Measurements from ENCODE around the gene SHOC2. TPM values are rescaled to one million over a fixed set of nuclear protein-coding genes. Genes with fewer than 3 reads are reported as not detected.

SHOC2 gene
- total and polyA plus RNA-seq, 2 of the 13 experiments (the other 11 are each of a cell fraction or from before 2014, with no cell fraction given): 8.6 to 25.5 TPM

DNA sequence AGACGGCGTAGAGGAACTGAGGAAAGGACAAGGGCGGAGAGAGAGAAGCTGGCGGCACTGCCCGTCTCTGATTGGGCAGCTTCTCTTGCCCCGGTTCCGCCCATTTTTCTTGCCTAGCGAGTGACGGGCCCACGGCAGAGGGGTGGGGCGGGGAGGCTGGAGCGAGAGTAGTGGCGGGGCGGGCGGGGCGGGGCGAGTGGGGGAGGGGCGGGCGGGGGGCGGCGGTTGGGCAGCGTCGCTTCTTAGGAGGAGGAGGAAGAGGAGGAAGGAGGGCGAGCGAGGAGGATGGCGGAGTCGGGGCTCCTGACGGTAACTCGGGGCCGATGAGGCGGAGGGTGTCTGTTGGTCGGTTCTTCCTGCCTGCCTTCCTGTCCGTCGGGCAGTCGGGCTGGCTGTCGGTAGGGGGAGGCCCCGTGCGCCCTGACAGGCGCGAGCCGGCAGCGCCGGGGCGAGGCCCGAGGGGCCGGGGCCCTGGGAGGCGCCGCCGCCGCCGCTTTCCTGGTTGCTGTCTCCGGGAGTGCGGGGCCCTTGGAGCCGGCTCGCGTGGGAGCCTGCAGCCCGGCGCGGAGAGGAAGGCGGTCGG lies at the start of gene SHOC2 (continued):
- TF ChIP-seq SNAPC4 (CRISPR knock-in tag; IDR thresholded peaks at IDR 0.05) (no peak), BORCS8-MEF2B (CRISPR knock-in tag; IDR thresholded peaks at IDR 0.05) (no peak), ZNF160 (CRISPR knock-in tag; IDR thresholded peaks at IDR 0.05) (no peak), NFKB2 (CRISPR knock-in tag; IDR thresholded peaks at IDR 0.05; ENCODE audit: borderline replicate concordance) (no peak), ZBTB7B (CRISPR knock-in tag; IDR thresholded peaks at IDR 0.05) (no peak), TAF1 (CRISPR knock-in tag; IDR thresholded peaks at IDR 0.05) (peak; percentile 41; the same call in 1 of the 2 replicates)
- TF ChIP-seq, protein P1, sequence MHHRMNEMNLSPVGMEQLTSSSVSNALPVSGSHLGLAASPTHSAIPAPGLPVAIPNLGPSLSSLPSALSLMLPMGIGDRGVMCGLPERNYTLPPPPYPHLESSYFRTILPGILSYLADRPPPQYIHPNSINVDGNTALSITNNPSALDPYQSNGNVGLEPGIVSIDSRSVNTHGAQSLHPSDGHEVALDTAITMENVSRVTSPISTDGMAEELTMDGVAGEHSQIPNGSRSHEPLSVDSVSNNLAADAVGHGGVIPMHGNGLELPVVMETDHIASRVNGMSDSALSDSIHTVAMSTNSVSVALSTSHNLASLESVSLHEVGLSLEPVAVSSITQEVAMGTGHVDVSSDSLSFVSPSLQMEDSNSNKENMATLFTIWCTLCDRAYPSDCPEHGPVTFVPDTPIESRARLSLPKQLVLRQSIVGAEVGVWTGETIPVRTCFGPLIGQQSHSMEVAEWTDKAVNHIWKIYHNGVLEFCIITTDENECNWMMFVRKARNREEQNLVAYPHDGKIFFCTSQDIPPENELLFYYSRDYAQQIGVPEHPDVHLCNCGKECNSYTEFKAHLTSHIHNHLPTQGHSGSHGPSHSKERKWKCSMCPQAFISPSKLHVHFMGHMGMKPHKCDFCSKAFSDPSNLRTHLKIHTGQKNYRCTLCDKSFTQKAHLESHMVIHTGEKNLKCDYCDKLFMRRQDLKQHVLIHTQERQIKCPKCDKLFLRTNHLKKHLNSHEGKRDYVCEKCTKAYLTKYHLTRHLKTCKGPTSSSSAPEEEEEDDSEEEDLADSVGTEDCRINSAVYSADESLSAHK (CRISPR knock-in tag; IDR thresholded peaks at IDR 0.05; ENCODE audit: borderline replicate concordance): no peak
- TF ChIP-seq, protein P2, sequence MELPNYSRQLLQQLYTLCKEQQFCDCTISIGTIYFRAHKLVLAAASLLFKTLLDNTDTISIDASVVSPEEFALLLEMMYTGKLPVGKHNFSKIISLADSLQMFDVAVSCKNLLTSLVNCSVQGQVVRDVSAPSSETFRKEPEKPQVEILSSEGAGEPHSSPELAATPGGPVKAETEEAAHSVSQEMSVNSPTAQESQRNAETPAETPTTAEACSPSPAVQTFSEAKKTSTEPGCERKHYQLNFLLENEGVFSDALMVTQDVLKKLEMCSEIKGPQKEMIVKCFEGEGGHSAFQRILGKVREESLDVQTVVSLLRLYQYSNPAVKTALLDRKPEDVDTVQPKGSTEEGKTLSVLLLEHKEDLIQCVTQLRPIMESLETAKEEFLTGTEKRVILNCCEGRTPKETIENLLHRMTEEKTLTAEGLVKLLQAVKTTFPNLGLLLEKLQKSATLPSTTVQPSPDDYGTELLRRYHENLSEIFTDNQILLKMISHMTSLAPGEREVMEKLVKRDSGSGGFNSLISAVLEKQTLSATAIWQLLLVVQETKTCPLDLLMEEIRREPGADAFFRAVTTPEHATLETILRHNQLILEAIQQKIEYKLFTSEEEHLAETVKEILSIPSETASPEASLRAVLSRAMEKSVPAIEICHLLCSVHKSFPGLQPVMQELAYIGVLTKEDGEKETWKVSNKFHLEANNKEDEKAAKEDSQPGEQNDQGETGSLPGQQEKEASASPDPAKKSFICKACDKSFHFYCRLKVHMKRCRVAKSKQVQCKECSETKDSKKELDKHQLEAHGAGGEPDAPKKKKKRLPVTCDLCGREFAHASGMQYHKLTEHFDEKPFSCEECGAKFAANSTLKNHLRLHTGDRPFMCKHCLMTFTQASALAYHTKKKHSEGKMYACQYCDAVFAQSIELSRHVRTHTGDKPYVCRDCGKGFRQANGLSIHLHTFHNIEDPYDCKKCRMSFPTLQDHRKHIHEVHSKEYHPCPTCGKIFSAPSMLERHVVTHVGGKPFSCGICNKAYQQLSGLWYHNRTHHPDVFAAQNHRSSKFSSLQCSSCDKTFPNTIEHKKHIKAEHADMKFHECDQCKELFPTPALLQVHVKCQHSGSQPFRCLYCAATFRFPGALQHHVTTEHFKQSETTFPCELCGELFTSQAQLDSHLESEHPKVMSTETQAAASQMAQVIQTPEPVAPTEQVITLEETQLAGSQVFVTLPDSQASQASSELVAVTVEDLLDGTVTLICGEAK (IDR thresholded peaks at IDR 0.05): no peak
- TF ChIP-seq, protein P2 (CRISPR knock-in tag; IDR thresholded peaks at IDR 0.05): no peak
- TF ChIP-seq, protein P3, sequence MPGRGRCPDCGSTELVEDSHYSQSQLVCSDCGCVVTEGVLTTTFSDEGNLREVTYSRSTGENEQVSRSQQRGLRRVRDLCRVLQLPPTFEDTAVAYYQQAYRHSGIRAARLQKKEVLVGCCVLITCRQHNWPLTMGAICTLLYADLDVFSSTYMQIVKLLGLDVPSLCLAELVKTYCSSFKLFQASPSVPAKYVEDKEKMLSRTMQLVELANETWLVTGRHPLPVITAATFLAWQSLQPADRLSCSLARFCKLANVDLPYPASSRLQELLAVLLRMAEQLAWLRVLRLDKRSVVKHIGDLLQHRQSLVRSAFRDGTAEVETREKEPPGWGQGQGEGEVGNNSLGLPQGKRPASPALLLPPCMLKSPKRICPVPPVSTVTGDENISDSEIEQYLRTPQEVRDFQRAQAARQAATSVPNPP (CRISPR knock-in tag; IDR thresholded peaks at IDR 0.05): no peak
